ENCODE measurements around the gene MAML3. TPM values are rescaled to one million over a fixed set of nuclear protein-coding genes. Genes with fewer than 3 reads are reported as not detected.

MAML3 gene
- total RNA-seq, 1 experiment from 2014 or later = 12.1 TPM

DNA sequence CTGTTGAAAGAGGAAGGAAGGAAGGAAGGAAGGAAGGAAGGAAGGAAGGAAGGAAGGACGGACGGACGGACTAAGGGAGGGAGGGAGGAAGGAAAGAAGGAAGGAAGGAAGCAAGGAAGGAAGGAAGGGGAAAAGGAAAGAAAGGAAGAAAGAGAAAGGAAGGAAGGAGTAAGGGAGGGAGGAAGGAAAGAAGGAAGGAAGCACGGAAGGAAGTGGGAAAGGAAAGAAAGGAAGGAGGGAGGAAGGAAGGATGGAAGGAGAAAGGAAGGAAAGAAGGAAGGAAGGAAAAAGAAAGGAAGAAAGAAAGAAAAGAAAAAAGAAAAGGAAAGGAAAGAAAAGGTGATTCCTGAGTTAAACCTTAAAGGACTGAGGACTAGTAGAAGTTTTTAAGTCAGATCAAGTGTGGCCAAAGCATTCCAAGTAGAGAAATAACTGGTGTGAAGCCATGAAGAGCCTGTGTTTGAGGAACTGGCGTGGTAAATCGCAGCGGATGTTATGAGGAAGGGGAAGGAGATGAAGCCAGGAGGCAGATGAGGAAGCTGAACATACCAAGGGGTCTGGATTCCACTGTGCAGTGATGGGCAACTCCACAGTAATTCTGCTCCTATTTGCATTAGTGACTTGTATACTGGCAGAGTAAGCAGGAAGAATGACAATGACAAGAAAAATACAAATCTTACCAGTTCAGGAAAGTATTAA lies 324.9 kb downstream of the MAML3 start:
- Mint-ChIP-seq H3K27ac (ENCODE audit: unreplicated experiment) (no peak overlapping the region), H3K27me3 (ENCODE audit: insufficient read depth, unreplicated experiment) (no peaks in the 10 kb centered on the region), H3K9me3 (ENCODE audit: unreplicated experiment) (no peaks in the 10 kb centered on the region), H3K4me1 (ENCODE audit: low read depth, unreplicated experiment) (peaks cover 7% of the 10 kb centered on the region), H3K36me3 (ENCODE audit: insufficient read depth, unreplicated experiment) (no peaks in the 10 kb centered on the region), H3K4me3 (ENCODE audit: unreplicated experiment) (no peak overlapping the region)
- no peaks in the 10 kb centered on the region for H3K9me3 ChIP-seq
- ChIA-PET CTCF (no interaction called here), POLR2A (no interaction called here)
- no TSS peak for BruUV-seq (replicated peaks)
- intact Hi-C loops (cut with micrococcal nuclease; ENCODE audit: unreplicated experiment) = no loop called here
- no peaks in the 10 kb centered on the region for H3K27me3 ChIP-seq (replicated peaks; ENCODE audit: control insufficient read depth, insufficient read depth, low read length)
- no peaks in the 10 kb centered on the region for H3K4me1 ChIP-seq
- no peak for TF ChIP-seq CTCF (IDR thresholded peaks at IDR 0.05; ENCODE audit: insufficient read depth in 1 of 2, low read depth in 1 of 2, low read length in 1 of 2, severe bottlenecking in 1 of 2, unreplicated experiment in 1 of 2)
- no peak overlapping the region for H3K4me3 ChIP-seq (ENCODE audit: low read depth, low read length)
- H3K36me3 ChIP-seq (ENCODE audit: control insufficient read depth, insufficient read depth, low read length) = no peaks in the 10 kb centered on the region
- no peak for DNase-seq

GRCh38 chr4:139826426-139826825 lies 327.6 kb downstream of the MAML3 start:
- peaks cover 7% of the 10 kb centered on the region for H3K4me1 Mint-ChIP-seq (ENCODE audit: low read depth, unreplicated experiment)
- H3K4me3 Mint-ChIP-seq (ENCODE audit: unreplicated experiment) = no peak overlapping the region
- H3K9me3 Mint-ChIP-seq (ENCODE audit: unreplicated experiment) = no peaks in the 10 kb centered on the region
- no peak overlapping the region for H3K27ac Mint-ChIP-seq (ENCODE audit: unreplicated experiment)
- Histone ChIP-seq H3K9me3 (no peaks in the 10 kb centered on the region), H3K36me3 (ENCODE audit: control insufficient read depth, insufficient read depth, low read length) (no peaks in the 10 kb centered on the region), H3K4me1 (no peaks in the 10 kb centered on the region), H3K27me3 (replicated peaks; ENCODE audit: control insufficient read depth, insufficient read depth, low read length) (no peaks in the 10 kb centered on the region), H3K4me3 (ENCODE audit: low read depth, low read length) (no peak overlapping the region)
- intact Hi-C loops (cut with micrococcal nuclease; ENCODE audit: unreplicated experiment) = no loop called here
- no peaks in the 10 kb centered on the region for H3K27me3 Mint-ChIP-seq (ENCODE audit: insufficient read depth, unreplicated experiment)
- TF ChIP-seq CTCF (IDR thresholded peaks at IDR 0.05; ENCODE audit: insufficient read depth in 1 of 2, low read depth in 1 of 2, low read length in 1 of 2, severe bottlenecking in 1 of 2, unreplicated experiment in 1 of 2) = no peak
- no peak for DNase-seq
- H3K36me3 Mint-ChIP-seq (ENCODE audit: insufficient read depth, unreplicated experiment) = no peaks in the 10 kb centered on the region
- ChIA-PET POLR2A (no interaction called here), CTCF (interaction anchor here (0.6 kb wide), 1 partner anchor 14 kb away, joined by 3 read pairs; no protein-coding TSS in a partner anchor)
- no TSS peak for BruUV-seq (replicated peaks)

- H3K4me3 Mint-ChIP-seq (ENCODE audit: unreplicated experiment) = no peak overlapping the region
- H3K36me3 ChIP-seq (ENCODE audit: control insufficient read depth, insufficient read depth, low read length) = no peaks in the 10 kb centered on the region
- no peaks in the 10 kb centered on the region for H3K27me3 Mint-ChIP-seq (ENCODE audit: insufficient read depth, unreplicated experiment)
- ChIA-PET CTCF (interaction anchor here (0.6 kb wide), 1 partner anchor 15 kb away, joined by 3 read pairs; no protein-coding TSS in a partner anchor), POLR2A (no interaction called here)
- no peaks in the 10 kb centered on the region for H3K9me3 ChIP-seq
- no peak for TF ChIP-seq CTCF (IDR thresholded peaks at IDR 0.05; ENCODE audit: insufficient read depth in 1 of 2, low read depth in 1 of 2, low read length in 1 of 2, severe bottlenecking in 1 of 2, unreplicated experiment in 1 of 2)
- no peaks in the 10 kb centered on the region for H3K27me3 ChIP-seq (replicated peaks; ENCODE audit: control insufficient read depth, insufficient read depth, low read length)
- H3K4me1 Mint-ChIP-seq (ENCODE audit: low read depth, unreplicated experiment) = peaks cover 7% of the 10 kb centered on the region
- no peak overlapping the region for H3K27ac Mint-ChIP-seq (ENCODE audit: unreplicated experiment)
- intact Hi-C loops (cut with micrococcal nuclease; ENCODE audit: unreplicated experiment) = no loop called here
- no peaks in the 10 kb centered on the region for H3K36me3 Mint-ChIP-seq (ENCODE audit: insufficient read depth, unreplicated experiment)
- no peak for DNase-seq
- H3K4me3 ChIP-seq (ENCODE audit: low read depth, low read length) = no peak overlapping the region
- no peaks in the 10 kb centered on the region for H3K9me3 Mint-ChIP-seq (ENCODE audit: unreplicated experiment)
- no peaks in the 10 kb centered on the region for H3K4me1 ChIP-seq
- no TSS peak for BruUV-seq (replicated peaks)
Observed at GRCh38 chr4:139825523-139826014, 328.4 kb downstream of the MAML3 start.

Measured in Caco-2 (cell line).